Activated CD8-positive, alpha-beta memory T cell treated with anti-CD3 and anti-CD28 coated beads for 48 hours (primary cell): ENCODE results near the gene LDB1.
A peak's percentile ranks its signal among the peaks of the same experiment; 100 is the strongest.

Source experiments
- DNase-seq, 3 experiments: peaks; one replicate each; pipeline ENCODE4 v3.0.0-alpha.2; 2020; ENCODE audit warnings: low read depth in 2 of 3, low spot score in 2 of 3

The LDB1 gene

GRCh38 chr10:102120142-102120990 is at the start of gene LDB1:
LDB1 (minus strand) TSS chr10:102120368; CDS start chr10:102120110, 258 bp downstream.
- DNase-seq: peak; percentile 36 to 58 (median 57)

DNA sequence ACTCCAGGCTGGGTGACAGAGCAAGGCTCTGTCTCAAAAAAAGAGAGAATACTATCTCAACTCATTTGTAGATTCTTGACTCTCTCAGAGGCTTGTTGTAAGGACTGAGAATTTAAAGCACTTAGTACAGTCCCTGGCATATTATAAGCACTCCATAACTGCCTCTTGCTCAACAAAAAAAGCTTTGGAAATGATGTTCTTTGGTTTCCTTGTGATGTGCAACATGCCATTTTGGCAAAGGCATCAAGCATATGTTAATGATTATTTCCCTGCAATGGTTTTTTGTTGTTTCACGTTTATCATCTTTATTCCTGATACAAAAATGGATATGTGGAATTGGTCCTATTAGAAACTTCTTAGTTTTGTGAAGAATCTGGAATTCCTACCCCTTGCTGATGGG is 47.7 kb upstream of the LDB1 start:
- DNase-seq: no peak

DNA sequence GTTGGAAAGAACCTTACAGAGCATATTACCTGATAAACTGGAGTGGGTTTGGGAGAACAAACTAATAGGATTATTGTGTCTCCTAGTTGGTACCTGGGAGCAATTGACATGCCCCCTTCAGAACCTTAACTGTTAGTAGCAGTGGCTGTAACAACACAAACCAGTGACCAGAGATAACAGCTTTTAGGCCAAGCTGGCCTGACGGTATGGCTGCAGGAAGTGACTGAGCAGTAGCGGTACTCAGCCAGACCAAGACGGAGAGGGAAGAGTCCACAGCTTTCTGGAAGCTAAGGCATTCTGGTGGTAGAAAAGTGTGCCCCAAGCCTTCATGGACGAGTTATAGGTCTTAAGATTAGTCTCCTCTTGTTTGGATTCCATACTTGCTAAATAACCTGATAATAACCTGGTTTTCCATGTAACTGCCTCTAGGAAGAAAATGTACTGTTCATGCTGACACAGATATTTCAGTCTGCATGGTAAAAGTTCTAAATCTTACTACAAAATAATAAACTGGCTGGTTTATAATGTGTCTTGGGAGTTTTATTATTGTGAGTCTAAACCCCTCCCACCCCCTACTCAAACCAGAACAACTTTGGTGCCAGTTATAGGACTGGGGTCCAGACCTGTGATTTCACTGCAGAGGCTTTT is 43.3 kb upstream of the LDB1 start:
- no peak for DNase-seq

GRCh38 chr10:102159831-102160230 is 39.7 kb upstream of the LDB1 start:
- no peak for DNase-seq

DNA sequence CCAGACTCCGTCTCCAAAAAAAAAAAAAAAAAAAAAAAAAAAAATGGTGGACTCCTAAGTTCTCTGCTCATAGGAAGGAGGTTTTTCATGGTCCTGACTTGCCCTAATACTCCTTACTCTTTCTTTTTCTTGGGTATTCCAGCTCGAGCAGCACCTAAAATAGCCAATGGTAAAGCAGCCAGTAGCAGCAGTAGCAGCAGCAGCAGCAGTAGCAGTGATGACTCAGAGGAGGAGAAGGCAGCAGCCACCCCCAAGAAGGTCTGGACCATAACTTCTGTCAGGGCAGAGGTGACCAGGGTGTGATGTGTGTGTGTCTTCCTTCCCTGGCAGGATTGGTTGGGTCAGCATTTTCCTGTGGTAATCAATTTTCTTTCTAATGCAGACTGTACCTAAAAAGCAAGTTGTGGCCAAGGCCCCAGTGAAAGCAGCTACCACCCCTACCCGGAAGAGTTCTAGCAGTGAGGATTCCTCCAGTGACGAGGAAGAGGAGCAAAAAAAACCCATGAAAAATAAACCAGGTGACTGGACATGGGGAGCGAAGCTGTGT is 39.0 kb upstream of the LDB1 start:
- DNase-seq: no peak

DNA sequence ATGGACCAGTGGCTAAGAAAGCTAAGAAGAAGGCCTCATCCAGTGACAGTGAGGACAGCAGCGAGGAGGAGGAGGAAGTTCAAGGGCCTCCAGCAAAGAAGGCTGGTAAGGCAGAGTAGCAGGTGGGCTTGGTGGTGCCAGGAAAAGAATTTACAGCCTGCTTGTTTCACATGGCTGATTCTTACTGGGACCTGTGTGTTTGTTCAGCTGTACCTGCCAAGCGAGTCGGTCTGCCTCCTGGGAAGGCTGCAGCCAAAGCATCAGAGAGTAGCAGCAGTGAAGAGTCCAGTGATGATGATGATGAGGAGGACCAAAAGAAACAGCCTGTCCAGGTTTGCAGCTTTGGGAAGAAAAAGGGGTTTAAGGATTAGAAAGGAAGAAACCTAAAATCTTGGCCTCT is 37.1 kb upstream of the LDB1 start:
- DNase-seq: no peak

DNA sequence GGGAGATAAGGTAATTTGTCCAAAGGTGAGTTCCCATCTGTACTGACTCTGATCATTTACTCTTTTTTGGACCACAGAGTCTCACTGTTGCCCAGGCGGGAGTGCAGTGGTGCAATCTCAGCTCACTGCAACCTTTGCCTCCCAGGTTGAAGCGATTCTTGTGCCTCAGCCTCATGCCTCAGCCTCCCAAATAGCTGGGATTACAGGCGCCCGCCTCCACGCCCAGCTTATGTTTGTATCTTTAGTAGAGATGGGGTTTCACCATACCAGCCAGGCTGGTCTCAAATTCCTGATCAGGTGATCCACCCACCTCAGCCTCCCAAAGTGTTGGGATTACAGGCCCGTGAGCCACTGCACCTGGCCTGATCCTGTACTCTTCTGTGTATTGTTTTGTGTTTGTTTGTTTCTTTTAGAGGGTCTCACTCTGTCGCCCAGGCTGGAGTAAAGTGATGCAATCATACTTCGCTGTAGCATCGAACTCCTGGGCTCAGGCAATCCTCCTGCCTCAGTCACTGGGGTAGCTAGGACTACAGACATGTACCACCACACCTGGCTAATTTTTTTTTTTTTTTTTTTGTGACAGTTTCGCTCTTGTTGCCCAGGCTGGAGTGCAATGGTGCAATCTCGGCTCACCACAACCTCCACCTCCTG is 34.4 kb upstream of the LDB1 start:
- no peak for DNase-seq

DNA sequence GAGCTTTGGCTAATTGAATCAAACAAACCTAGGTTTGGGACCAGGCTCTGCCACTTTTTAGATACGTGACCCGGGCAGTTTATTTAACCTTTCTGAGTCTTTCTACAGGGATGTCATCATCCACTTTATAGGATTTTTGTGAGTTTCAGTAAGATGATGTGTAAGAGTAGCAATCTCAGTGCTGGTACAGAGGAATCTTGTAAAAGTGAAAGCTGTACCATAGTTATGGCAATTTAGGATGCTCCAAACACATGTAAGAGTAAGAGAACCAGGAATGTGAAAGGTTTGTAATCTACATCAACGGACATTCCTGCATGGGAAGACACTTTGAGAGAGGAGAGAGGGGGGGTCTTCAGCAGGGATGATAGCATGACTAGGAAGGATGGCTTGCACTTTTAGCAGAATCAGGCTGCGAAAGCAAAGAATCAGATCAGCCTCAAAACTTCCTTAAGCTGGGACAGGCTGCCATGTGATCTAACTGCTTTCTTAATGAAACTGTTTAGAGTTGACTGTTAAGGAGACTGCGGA is 33.0 kb upstream of the LDB1 start:
- DNase-seq: no peak

GRCh38 chr10:102152545-102152890 is 32.4 kb upstream of the LDB1 start:
- peak in 1 of 3 experiments; percentile 43 for DNase-seq

DNA sequence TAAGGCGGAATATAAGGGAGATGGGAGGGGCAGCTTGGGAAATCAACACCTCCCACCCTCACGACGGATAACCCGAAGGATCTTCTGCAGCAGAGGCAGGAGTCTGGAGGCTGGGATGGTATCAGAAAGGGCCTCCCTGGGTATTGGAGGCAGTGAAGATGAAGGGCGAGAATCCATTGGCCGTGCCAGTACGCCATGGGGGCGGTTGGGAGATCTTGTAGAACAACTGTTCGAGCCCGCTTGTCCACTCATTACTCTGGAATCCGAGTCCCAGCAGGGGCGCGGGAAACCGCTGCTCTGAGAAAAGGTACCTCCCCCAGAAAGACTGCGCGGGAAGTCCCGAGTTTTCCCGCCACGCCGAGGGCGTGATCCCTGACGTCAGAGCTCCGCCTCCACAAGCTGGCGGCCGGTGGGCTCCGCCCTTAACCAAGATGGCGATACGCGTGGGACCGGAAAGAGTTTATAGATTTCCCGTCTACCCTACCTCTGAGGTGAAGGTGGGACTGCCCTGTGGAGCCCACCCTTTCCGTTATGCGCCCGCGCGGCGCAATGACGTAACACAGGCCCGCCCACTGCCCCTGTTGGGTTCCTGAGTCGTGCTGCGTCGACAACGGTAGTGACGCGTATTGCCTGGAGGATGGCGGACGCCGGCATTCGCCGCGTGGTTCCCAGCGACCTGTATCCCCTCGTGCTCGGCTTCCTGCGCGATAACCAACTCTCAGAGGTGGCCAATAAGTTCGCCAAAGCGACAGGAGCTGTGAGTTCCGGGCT is 31.8 kb upstream of the LDB1 start, which contains the start of gene NOLC1:
NOLC1 (plus strand) TSS at position 616 of the 771 bp plus-strand sequence; CDS start at position 638, 22 bp downstream.
- peak; percentile 99 to 100 (median 100) for DNase-seq

DNA sequence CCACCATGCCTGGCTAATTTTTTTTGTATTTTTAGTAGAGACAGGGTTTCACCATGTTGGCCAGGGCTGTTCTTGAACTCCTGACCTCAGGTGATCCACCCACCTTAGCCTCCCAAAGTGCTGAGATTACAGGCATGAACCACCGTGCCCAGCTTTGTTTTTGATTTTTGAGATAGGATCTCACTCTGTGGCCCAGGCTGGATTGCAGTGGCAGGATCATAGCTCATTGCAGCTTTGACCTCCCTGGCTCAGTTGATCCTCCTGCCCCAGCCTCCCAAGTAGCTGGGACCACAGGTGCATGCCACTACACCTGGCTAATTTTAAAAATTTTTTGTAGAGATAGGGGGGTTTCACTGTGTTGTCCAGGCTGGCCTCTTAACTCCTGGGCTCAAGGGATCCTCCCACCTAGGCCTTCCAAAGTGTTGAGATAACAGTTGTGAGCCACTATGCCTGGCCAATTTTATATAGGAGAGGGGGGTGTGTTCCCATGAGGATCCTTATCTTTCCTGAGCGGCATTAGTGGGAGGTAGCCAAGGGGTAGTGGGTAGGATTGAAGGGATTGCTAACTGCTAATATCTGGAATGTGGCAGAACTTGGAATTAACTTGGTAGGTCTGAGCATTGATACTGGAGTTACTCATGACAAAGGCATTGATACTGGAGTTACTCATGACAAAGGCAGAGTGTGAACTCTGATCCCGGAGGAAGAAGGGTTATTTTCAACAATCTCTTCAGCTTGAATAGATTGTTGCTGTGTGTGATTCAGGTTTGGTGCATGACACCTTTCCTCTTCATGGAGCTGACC is 31.0 kb upstream of the LDB1 start:
- no peak for DNase-seq

- DNase-seq: no peak
Measured at GRCh38 chr10:102148275-102148674, 28.1 kb upstream of the LDB1 start.

DNA sequence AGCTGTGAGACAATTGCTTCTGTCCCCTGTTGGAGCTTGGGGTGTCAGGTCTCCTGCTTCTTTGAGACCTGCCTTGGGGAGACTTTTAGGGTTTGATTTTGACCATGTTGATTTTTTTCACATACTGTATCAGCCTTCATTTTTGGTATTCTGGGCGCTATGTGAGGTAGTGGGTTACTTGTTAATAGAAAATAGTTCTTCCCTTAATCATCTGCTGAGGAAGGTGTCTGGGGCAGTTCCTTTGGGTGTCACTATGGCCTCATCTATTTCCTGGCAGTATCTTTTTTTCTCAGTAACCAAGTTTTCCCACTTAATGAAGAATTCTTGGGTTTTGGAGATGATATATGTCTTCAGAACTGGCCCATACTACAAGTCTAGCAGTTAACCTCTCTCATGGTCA is 27.4 kb upstream of the LDB1 start:
- DNase-seq: no peak

DNA sequence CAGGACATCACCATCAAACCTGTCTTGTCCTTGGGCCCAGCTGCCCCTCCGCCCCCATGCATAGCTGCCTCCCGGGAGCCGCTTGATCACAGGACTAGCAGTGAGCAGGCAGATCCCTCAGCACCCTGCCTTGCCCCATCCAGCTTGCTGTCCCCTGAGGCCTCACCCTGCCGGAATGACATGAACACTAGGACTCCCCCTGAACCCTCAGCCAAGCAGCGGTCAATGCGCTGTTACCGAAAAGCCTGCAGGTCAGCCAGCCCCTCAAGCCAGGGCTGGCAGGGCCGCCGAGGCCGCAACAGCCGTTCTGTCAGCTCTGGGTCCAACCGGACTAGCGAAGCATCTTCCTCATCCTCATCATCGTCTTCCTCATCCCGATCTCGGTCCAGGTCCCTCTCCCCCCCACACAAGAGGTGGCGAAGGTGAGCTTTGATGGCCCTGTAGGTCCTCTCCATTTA is 26.8 kb upstream of the LDB1 start:
- DNase-seq: no peak

DNA sequence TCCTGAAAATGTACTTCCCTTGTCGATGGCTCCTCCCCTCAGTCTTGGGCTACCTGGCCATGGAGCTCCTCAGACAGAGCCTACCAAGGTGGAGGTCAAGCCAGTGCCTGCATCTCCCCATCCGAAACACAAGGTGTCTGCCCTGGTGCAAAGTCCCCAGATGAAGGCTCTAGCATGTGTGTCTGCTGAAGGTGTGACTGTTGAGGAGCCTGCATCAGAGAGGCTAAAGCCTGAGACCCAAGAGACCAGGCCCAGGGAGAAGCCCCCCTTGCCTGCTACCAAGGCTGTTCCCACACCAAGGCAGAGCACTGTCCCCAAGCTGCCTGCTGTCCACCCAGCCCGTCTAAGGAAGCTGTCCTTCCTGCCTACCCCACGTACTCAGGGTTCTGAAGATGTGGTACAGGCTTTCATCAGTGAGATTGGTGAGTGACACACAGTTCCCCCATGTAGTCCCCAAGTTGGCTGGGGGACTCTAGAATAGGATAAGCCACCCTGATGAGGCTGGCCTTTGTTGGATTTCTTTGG is 21.5 kb upstream of the LDB1 start:
- DNase-seq: no peak

GRCh38 chr10:102140913-102141540 is 20.9 kb upstream of the LDB1 start:
- no peak for DNase-seq

GRCh38 chr10:102140218-102140617 is 20.1 kb upstream of the LDB1 start:
- DNase-seq: no peak

- no peak for DNase-seq
Measured at GRCh38 chr10:102139281-102140110, 19.3 kb upstream of the LDB1 start.
